Small intestine (tissue), 7 donors: ENCODE data around the gene MSANTD2. TPM values are rescaled to one million over a fixed set of nuclear protein-coding genes. Genes with fewer than 3 reads are reported as not detected.
"Not testable (repeated sequence)": the region's sequence is repeated elsewhere in the genome, so short reads cannot be mapped to it uniquely, and the experiment has no call there.

Experiments
- DNase-seq, 2 donors: peaks; one replicate each; pipeline versions ENCODE4 v3.0.0 to v3.0.0-alpha.2; 2013
- FAIRE-seq: peaks from 2 replicates; lab custom pipeline; 2012; peaks lifted over from hg19 to GRCh38; lab: Jason Lieb, UNC
- H3K27ac ChIP-seq, 3 donors: one replicate each; pipeline ENCODE4 v1.5.1; 2013; ENCODE audit warnings: low read length in 2 of 3, mild to moderate bottlenecking in 2 of 3, control low read depth in 1 of 3, inconsistent platforms in 1 of 3, low read depth in 1 of 3, moderate library complexity in 1 of 3
- H3K27me3 ChIP-seq, 3 donors: one replicate each; pipeline ENCODE4 v1.6.1; 2013; ENCODE audit warnings: low read length in 3 of 3, inconsistent platforms in 1 of 3; ENCODE audit not compliant: control insufficient read depth in 3 of 3, insufficient read depth in 3 of 3
- H3K36me3 ChIP-seq, 3 donors: one replicate each; pipeline ENCODE4 v1.6.1; 2013; ENCODE audit warnings: low read length in 3 of 3, inconsistent platforms in 1 of 3, low read depth in 1 of 3, mild to moderate bottlenecking in 1 of 3, moderate library complexity in 1 of 3; ENCODE audit not compliant: control insufficient read depth in 3 of 3, insufficient read depth in 2 of 3
- H3K4me1 ChIP-seq, 3 donors: one replicate each; pipeline ENCODE4 v1.6.1; 2013; ENCODE audit warnings: low read length in 2 of 3, inconsistent platforms in 1 of 3, low read depth in 1 of 3, mild to moderate bottlenecking in 1 of 3, moderate library complexity in 1 of 3; ENCODE audit not compliant: control insufficient read depth in 3 of 3, insufficient read depth in 2 of 3
- H3K4me3 ChIP-seq, 3 donors: one replicate each; pipeline ENCODE4 v1.5.1; 2013; ENCODE audit warnings: low read length in 3 of 3, control low read depth in 1 of 3, inconsistent platforms in 1 of 3, low read depth in 1 of 3, mild to moderate bottlenecking in 1 of 3, moderate library complexity in 1 of 3
- H3K9me3 ChIP-seq, 2 donors: one replicate each; pipeline ENCODE4 v1.6.1; 2013; ENCODE audit warnings: low read depth in 1 of 2, low read length in 1 of 2; ENCODE audit not compliant: control insufficient read depth in 2 of 2, insufficient read depth in 1 of 2
- WGBS, 3 donors: extraction: QIAGEN DNeasy Blood & Tissue Kit; methylation state at CpG; one replicate each; pipeline ENCODE4 v1.1.7; 2013; 5-methylcytosine and 5-hydroxymethylcytosine counted together
- polyA plus RNA-seq, 4 donors: library from polyadenylated mRNA; stranded (reverse) in 3 of 4; unstranded in 1 of 4; fragments of 200-250 nt in 3 of 4; fragments of 120-200 nt in 1 of 4; gene quantifications; one replicate each; pipeline versions ENCODE4 v1.2.1 to v1.2.3, GENCODE V29; 2013
- donor health status: healthy with polysubstance abuse.
- donor health status: control.
- donor health status: control.
- donor health status: Bipolar disorder and iron deficiency.
- donor health status: healthy.

Gene MSANTD2
- polyA plus RNA-seq, 4 donors: 4.4 to 19.9 (median 6.4) TPM

DNA sequence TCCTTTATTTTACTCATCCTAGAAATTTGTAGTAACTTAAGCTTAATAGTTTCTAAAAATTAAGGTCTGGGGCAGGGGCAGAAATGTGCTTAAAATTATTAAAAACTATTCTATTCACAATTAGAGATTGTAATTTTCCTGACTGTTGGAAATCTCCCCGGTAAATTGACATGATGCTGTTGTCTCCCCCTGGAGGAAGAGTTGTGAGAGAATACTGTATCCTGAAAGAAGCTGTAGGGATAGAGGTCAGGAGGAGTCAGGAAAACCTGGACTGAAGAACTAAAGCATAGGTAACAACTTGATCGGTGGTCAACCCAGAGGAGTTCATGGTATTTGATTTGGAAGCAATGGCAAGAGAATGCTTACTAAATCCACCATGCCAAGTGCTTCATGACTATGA lies 21.9 kb downstream of the MSANTD2 start:
- 73 to 78% (median 76%) methylated on average over 2 of the region's 2 CpGs for WGBS, 3 donors
- Histone ChIP-seq H3K27me3 (no peaks in the 10 kb centered on the region), H3K4me3 (no peak overlapping the region), H3K9me3 (no peaks in the 10 kb centered on the region), H3K36me3 (peaks cover 0 to 5% (median 0%) of the 10 kb centered on the region in 3 donors), H3K4me1 (no peaks in the 10 kb centered on the region), H3K27ac (no peak overlapping the region)
- DNase-seq (peak; percentile 16 to 26), FAIRE-seq (no peak)

DNA sequence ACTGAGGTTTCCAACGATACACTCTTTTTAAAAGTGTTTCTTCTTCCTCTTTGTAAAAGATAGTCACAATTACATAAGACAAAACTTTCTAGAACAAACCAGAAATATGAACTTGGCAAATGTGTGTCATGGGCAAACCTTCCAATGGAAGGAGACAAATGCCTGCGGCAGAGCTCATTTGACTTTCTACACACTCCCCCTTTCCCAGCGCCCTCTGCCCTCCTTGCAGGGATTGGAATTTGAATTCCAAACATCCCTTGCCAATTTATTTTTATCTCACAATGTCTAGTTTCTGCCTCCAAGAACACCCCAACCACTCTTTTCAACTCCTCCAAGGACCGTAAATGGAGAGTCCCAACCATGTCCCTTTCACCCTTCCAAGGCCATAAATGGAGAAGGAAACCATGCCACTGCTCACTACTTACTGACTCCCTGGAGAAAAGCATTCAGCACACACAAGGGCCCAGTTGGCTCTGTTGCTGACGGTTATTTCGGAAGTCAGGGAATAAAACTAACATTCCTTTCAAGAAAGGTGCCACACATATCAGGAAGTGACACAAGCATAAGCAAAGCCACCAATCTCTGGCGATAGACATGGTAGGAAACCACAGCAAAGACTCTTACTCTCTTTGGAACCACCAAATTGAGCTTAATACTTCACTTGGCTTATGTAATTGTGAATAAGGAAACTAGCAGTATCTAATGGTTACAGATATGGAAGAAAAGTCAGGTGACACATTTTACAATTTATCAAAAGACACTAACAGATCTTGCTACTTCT lies 23.2 kb downstream of the MSANTD2 start:
- FAIRE-seq (no peak), DNase-seq (no peak)
- peaks cover 0 to 3% (median 0%) of the 10 kb centered on the region in 3 donors for H3K36me3 ChIP-seq
- H3K9me3 ChIP-seq: no peaks in the 10 kb centered on the region
- no peaks in the 10 kb centered on the region for H3K27me3 ChIP-seq
- no peak overlapping the region for H3K4me3 ChIP-seq
- WGBS, 3 donors: 87 to 94% (median 93%) methylated on average over 7 of the region's 7 CpGs
- no peaks in the 10 kb centered on the region for H3K4me1 ChIP-seq
- H3K27ac ChIP-seq: no peak overlapping the region

DNA sequence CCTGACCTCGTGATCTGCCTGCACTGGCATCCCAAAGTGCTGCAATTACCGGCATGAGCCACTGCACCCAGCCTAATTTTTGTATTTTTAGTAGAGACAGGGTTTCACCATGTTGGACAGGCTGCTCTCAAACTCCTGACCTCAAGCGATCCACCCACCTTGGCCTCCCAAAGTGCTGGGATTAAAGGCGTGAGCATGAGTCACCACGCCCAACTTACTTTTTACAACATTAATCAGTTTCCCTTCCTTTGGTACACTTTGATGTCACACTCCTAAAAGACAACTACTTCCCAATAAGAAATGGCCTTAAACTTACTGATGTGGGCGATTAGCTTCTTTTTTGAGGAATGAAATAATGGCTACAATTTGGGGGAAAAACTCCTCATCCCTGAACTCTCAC lies 29.2 kb downstream of the MSANTD2 start:
- FAIRE-seq, H3K4me1 ChIP-seq, H3K27me3 ChIP-seq, H3K27ac ChIP-seq, H3K4me3 ChIP-seq, DNase-seq, H3K9me3 ChIP-seq: not testable (repeated sequence)
- 92 to 94% (median 93%) methylated on average over 6 of the region's 6 CpGs for WGBS, 3 donors
- H3K36me3 ChIP-seq: peaks cover 0 to 20% (median 0%) of the 10 kb centered on the region in 3 donors

DNA sequence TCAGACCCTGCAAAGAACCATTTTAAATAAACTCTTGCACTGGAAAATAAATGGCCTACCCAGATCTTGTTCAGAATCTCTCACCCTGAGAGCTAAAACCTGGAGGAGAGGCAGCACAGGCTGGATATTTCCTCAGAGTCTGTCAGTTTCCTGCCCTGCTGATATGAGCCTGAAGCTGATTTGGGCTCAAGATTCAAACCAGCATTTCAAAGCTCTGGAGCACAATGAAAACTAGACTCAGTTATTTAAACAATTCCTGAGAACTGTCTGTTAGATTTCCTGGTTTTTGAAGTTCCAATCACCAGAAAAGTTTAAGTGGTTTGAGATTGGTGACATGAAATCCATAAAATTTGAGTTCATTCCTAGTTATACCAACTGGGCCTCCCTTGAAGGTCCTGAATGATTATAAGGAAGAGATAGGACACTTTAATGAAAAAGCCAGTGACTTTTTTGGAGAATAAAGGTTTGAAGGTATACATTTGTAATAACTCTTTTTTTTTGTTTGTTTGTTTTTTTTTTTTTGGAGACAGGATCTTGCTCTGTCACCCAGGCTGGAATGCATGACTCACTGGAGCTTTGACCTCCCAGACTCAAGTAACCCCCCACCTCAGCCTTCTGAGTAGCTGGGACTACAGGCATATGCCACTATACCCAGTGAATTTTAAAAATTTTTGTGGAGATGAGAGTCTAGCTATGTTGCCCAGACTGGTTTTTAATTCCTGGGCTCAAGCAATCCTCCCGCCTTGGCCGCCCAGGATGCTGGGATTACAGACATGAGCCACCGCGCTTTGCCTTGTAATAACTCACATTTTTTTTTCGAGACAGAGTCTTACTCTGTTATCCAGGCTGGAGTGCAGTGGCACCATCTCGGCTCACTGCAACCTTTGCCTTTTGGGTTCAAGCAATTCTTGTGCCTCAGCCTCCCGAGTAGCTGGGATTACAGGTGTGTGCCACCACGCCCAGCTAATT lies 30.1 kb downstream of the MSANTD2 start:
- DNase-seq (no peak), FAIRE-seq (no peak)
- H3K27me3 ChIP-seq: no peaks in the 10 kb centered on the region
- H3K4me3 ChIP-seq: no peak overlapping the region
- H3K36me3 ChIP-seq: peaks cover 0 to 24% (median 0%) of the 10 kb centered on the region in 3 donors
- WGBS, 3 donors: 92 to 98% (median 96%) methylated on average over 8 of the region's 8 CpGs
- no peaks in the 10 kb centered on the region for H3K9me3 ChIP-seq
- H3K4me1 ChIP-seq: no peaks in the 10 kb centered on the region
- H3K27ac ChIP-seq: no peak overlapping the region

DNA sequence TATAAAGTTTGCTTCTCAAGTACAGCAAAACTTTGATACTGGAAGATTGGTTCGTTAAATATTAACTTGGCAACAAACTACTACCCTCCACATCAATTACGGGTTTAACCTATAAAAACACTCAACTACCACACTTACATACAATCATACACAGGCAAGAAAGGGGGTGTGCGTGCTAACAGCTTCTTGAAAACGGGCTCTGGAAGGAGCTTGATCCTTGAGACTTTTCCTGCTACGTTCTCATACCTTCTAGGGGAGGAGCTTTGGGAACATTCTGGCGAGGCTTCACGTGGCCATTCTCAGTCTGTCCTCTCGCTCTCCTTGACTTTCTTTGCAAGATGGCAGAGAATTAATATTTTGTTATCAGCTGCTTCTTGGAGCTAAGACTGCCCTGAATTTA lies 31.3 kb downstream of the MSANTD2 start:
- FAIRE-seq (no peak), DNase-seq (peak; percentile 54 to 72)
- 22 to 63% (median 40%) methylated on average over 8 of the region's 8 CpGs for WGBS, 3 donors
- H3K36me3 ChIP-seq: peaks cover 0 to 24% (median 0%) of the 10 kb centered on the region in 3 donors
- no peak overlapping the region for H3K27ac ChIP-seq
- no peaks in the 10 kb centered on the region for H3K27me3 ChIP-seq
- H3K9me3 ChIP-seq: no peaks in the 10 kb centered on the region
- H3K4me1 ChIP-seq: no peaks in the 10 kb centered on the region
- H3K4me3 ChIP-seq: no peak overlapping the region

DNA sequence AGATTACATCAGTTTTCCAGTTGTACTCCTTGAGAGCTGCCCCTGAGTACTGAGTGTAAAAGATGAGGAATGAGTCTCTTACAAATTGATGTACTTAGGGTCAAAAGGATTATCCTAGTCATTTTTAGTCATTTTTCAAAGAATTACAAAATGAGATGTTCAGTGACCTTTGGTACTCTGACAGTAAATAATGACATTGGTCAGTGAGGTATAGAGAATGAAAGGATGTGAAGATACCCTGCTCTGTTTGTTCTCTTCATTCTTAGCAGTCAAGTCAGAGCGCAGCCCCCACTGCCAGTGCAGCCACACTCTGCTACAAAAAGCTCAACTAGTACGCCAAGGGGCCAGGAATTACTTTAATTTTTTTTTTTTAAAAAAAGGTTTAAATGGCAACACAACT lies 34.0 kb downstream of the MSANTD2 start:
- FAIRE-seq (no peak), DNase-seq (no peak)

DNA sequence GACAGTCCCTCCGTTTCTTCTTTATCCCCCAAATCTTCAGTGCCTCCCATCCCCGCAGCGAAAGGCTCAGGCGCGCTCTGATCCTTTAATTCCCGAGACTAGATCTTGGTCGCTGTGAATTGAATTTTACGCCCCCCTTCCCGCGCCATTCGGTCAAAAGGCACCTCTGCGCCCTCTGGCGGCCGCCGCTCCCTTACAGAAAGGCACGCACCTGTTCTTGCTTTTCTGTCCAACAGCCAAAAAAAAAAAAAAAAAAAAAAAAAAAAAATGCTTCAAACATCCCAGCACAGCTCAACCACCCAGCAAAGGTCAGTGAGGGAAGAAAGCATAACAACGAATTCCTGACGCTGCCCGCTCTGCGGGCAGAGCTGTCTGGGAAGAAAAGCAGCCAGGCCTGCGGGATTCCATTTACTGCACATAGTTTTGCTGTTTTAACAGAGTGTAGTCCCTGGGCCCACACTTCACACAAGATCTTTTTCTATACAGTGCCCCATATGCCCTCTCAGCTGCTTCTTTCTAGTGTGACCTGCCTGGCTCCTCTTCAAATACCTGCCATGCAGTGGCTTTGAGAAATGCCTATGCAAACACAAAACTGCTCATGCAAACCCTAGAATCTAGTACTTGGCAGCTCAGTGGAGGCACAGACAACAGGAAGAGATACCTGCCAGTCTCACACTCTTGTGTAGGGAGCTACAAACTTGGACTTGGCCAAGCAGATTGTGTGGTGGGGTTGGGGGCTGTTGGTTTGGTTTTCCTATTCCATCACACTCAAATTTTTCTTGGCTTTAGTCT lies 36.9 kb downstream of the MSANTD2 start:
- Histone ChIP-seq H3K27me3 (peaks cover 0 to 46% (median 15%) of the 10 kb centered on the region in 3 donors), H3K27ac (peak overlapping the region in 1 of 3 donors; percentile 57), H3K36me3 (peaks cover 0 to 11% (median 0%) of the 10 kb centered on the region in 3 donors), H3K4me1 (peaks cover 0 to 35% (median 4%) of the 10 kb centered on the region in 3 donors), H3K9me3 (peaks cover 0 to 6% of the 10 kb centered on the region in 2 donors), H3K4me3 (peak overlapping the region; percentile 49 to 60 (median 55))
- FAIRE-seq (no peak), DNase-seq (peak; percentile 71 to 91)
- WGBS, 3 donors: 3 to 6% (median 6%) methylated on average over 21 of the region's 21 CpGs

More for the DNA sequence above, 34.0 kb downstream of the MSANTD2 start:
- Histone ChIP-seq H3K4me1 (peaks cover 0 to 11% (median 4%) of the 10 kb centered on the region in 3 donors), H3K27me3 (peaks cover 0 to 18% (median 2%) of the 10 kb centered on the region in 3 donors), H3K9me3 (no peaks in the 10 kb centered on the region), H3K36me3 (peaks cover 0 to 20% (median 0%) of the 10 kb centered on the region in 3 donors), H3K27ac (no peak overlapping the region), H3K4me3 (no peak overlapping the region)
- WGBS, 3 donors: 98 to 100% (median 99%) methylated on average over 2 of the region's 2 CpGs
